ENCODE results near the gene ZNF438.
"Not testable (repeated sequence)": the region's sequence is repeated elsewhere in the genome, so short reads cannot be mapped to it uniquely, and the experiment has no call there.

The ZNF438 gene

DNA sequence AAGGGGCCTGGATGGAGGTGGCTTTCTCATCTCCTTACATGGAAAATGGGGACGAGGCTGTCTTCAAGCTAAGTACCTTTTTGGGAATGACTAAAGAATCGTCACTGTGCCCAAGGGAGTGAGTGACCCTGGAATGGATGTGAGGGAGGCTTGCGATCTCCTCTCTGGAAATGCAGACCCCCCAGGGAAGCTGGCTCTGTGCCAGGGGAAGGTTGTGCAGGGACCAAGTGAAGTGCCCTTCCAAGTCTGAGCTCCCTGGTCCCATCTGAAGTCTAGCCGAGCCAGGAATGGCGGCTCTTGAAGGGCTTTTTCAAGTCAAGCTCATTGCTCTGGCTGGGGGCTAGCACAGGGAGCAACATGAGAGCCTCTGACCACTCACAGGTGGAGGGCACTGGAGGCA is 221.2 kb downstream of the ZNF438 start:
- Histone ChIP-seq H3K36me3 (ENCODE audit: insufficient read depth, low read length) (no peaks in the 10 kb centered on the region), H2AFZ (ENCODE audit: low read depth, low read length) (no peak overlapping the region), H3K9me3 (ENCODE audit: low read length) (no peaks in the 10 kb centered on the region), H3K4me3 (ENCODE audit: low read length) (no peak overlapping the region), H3K27me3 (ENCODE audit: insufficient read depth, low read length) (no peaks in the 10 kb centered on the region), H3K4me1 (ENCODE audit: insufficient read depth, low read length) (peaks cover 11% of the 10 kb centered on the region)

- Histone ChIP-seq H3K4me1 (ENCODE audit: insufficient read depth, low read length) (peaks cover 3% of the 10 kb centered on the region), H3K36me3 (ENCODE audit: insufficient read depth, low read length) (no peaks in the 10 kb centered on the region), H3K4me3 (ENCODE audit: low read length) (no peak overlapping the region), H3K9me3 (ENCODE audit: low read length) (no peaks in the 10 kb centered on the region), H2AFZ (ENCODE audit: low read depth, low read length) (no peak overlapping the region), H3K27me3 (ENCODE audit: insufficient read depth, low read length) (no peaks in the 10 kb centered on the region)
These were observed 224.8 kb downstream of the ZNF438 start for GRCh38 chr10:30806850-30807249.

GRCh38 chr10:30805061-30805460 is 226.6 kb downstream of the ZNF438 start:
- Histone ChIP-seq H2AFZ (ENCODE audit: low read depth, low read length) (no peak overlapping the region), H3K4me1 (ENCODE audit: insufficient read depth, low read length) (no peaks in the 10 kb centered on the region), H3K36me3 (ENCODE audit: insufficient read depth, low read length) (no peaks in the 10 kb centered on the region), H3K27me3 (ENCODE audit: insufficient read depth, low read length) (no peaks in the 10 kb centered on the region), H3K9me3 (ENCODE audit: low read length) (no peaks in the 10 kb centered on the region), H3K4me3 (ENCODE audit: low read length) (no peak overlapping the region)

GRCh38 chr10:30804478-30805055 is 227.1 kb downstream of the ZNF438 start:
- Histone ChIP-seq H3K4me1 (ENCODE audit: insufficient read depth, low read length) (no peaks in the 10 kb centered on the region), H3K36me3 (ENCODE audit: insufficient read depth, low read length) (no peaks in the 10 kb centered on the region), H3K9me3 (ENCODE audit: low read length) (no peaks in the 10 kb centered on the region), H3K27me3 (ENCODE audit: insufficient read depth, low read length) (no peaks in the 10 kb centered on the region), H2AFZ (ENCODE audit: low read depth, low read length) (no peak overlapping the region), H3K4me3 (ENCODE audit: low read length) (no peak overlapping the region)

DNA sequence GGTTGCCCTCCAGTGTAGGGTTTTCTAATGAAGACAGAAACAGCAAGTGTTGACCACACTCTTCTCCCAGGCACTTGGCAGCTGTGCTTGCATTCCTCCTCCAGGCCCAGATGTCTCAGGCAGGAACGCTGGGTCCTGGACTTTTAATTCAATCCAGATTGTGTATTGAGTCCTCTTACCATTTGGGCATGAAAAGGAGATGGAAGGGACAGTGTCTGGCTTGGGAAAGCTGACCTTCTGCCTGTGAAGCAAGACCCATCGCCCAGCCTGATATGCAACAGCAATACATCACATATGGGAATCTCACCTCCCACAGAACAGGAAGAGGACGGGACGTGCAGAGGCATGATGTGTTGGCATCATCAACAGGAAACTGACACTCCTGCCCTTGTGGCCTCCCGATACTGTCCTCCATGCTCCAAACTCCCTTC is 227.8 kb downstream of the ZNF438 start:
- H3K36me3 ChIP-seq (ENCODE audit: insufficient read depth, low read length): no peaks in the 10 kb centered on the region
- H3K4me3 ChIP-seq (ENCODE audit: low read length): no peak overlapping the region
- H2AFZ ChIP-seq (ENCODE audit: low read depth, low read length): no peak overlapping the region
- H3K9me3 ChIP-seq (ENCODE audit: low read length): no peaks in the 10 kb centered on the region
- no peaks in the 10 kb centered on the region for H3K27me3 ChIP-seq (ENCODE audit: insufficient read depth, low read length)
- H3K4me1 ChIP-seq (ENCODE audit: insufficient read depth, low read length): no peaks in the 10 kb centered on the region

DNA sequence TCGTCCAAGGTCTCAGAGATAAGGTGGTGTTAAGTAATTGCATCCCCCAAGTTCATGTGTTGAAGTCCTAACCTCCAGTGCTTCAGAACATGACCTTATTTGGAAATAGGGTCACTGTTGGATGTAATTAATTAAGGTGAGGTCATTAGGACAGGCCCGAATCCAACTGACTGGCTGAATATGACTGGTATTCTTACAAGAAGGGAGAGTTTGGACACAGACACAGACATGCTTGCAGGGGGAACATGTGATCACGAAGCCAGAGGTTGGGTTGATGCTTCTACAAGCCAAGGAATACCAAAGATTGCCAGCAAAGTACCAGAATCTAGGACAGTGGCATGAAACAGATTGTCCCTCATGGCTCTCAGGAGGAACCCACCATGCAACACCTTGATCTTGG is 228.6 kb downstream of the ZNF438 start:
- Histone ChIP-seq H3K4me3 (ENCODE audit: low read length) (no peak overlapping the region), H3K4me1 (ENCODE audit: insufficient read depth, low read length) (no peaks in the 10 kb centered on the region), H3K9me3 (ENCODE audit: low read length) (no peaks in the 10 kb centered on the region), H2AFZ (ENCODE audit: low read depth, low read length) (no peak overlapping the region), H3K36me3 (ENCODE audit: insufficient read depth, low read length) (no peaks in the 10 kb centered on the region), H3K27me3 (ENCODE audit: insufficient read depth, low read length) (no peaks in the 10 kb centered on the region)

DNA sequence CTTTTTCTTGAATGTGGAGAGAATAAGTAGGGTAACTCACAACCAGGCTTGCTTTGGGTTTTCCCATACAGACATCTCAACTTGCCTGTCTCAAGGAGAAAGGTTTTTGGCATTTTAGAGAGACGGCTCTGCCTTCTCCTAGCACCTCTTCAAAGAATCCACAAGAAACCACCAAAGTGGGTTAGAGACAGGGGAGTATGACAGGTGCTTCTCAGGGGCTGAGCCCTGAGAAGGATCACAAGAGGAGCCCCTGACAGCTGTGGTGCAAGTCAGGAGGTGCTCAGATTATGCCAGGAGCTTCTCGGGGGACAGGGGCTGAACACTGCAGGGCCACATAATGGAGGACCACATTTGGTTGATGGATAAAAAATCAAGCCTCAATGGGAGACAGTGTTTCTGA is 231.3 kb downstream of the ZNF438 start:
- no peaks in the 10 kb centered on the region for H3K4me1 ChIP-seq (ENCODE audit: insufficient read depth, low read length)
- H3K9me3 ChIP-seq (ENCODE audit: low read length): no peaks in the 10 kb centered on the region
- H3K4me3 ChIP-seq (ENCODE audit: low read length): no peak overlapping the region
- H2AFZ ChIP-seq (ENCODE audit: low read depth, low read length): no peak overlapping the region
- H3K27me3 ChIP-seq (ENCODE audit: insufficient read depth, low read length): no peaks in the 10 kb centered on the region
- no peaks in the 10 kb centered on the region for H3K36me3 ChIP-seq (ENCODE audit: insufficient read depth, low read length)

- H3K36me3 ChIP-seq (ENCODE audit: insufficient read depth, low read length): no peaks in the 10 kb centered on the region
- no peak overlapping the region for H2AFZ ChIP-seq (ENCODE audit: low read depth, low read length)
- no peaks in the 10 kb centered on the region for H3K4me1 ChIP-seq (ENCODE audit: insufficient read depth, low read length)
- no peak overlapping the region for H3K4me3 ChIP-seq (ENCODE audit: low read length)
- no peaks in the 10 kb centered on the region for H3K27me3 ChIP-seq (ENCODE audit: insufficient read depth, low read length)
- H3K9me3 ChIP-seq (ENCODE audit: low read length): no peaks in the 10 kb centered on the region
These were observed 232.9 kb downstream of the ZNF438 start for GRCh38 chr10:30798646-30799185.

- H3K4me1 ChIP-seq (ENCODE audit: insufficient read depth, low read length); H3K27me3 ChIP-seq (ENCODE audit: insufficient read depth, low read length); H3K9me3 ChIP-seq (ENCODE audit: low read length); H2AFZ ChIP-seq (ENCODE audit: low read depth, low read length); H3K4me3 ChIP-seq (ENCODE audit: low read length); H3K36me3 ChIP-seq (ENCODE audit: insufficient read depth, low read length): not testable (repeated sequence)
These were observed 236.6 kb downstream of the ZNF438 start for GRCh38 chr10:30795024-30795423.
